Limb (tissue), 2 donors: ENCODE data around the gene KCNC4.

Source experiments
- DNase-seq, 2 donors: peaks; one replicate each; pipeline ENCODE4 v3.0.0-alpha.2; 2016; ENCODE audit errors: extremely low spot score in 2 of 2

Gene KCNC4

GRCh38 chr1:110188035-110188618 is 22.0 kb upstream of the KCNC4 start:
- DNase-seq: peak in 1 of 2 donors; percentile 40

- no peak for DNase-seq
Measured at GRCh38 chr1:110189181-110189580, 20.9 kb upstream of the KCNC4 start.

GRCh38 chr1:110190282-110190929 is 19.7 kb upstream of the KCNC4 start:
- peak in 1 of 2 donors; percentile 61 for DNase-seq

- no peak for DNase-seq
Measured at GRCh38 chr1:110192541-110192940, 17.6 kb upstream of the KCNC4 start.

- no peak for DNase-seq
Measured at GRCh38 chr1:110195196-110195595, 14.9 kb upstream of the KCNC4 start.

GRCh38 chr1:110196917-110197765 is 13.0 kb upstream of the KCNC4 start:
- peak in 1 of 2 donors; percentile 51 for DNase-seq

- no peak for DNase-seq
Measured at GRCh38 chr1:110197905-110198629, 12.0 kb upstream of the KCNC4 start.

- DNase-seq: no peak
Measured at GRCh38 chr1:110198746-110199145, 11.4 kb upstream of the KCNC4 start.

- no peak for DNase-seq
Measured at GRCh38 chr1:110200190-110200589, 9.9 kb upstream of the KCNC4 start.

- no peak for DNase-seq
Measured at GRCh38 chr1:110200666-110201065, 9.4 kb upstream of the KCNC4 start.

GRCh38 chr1:110201157-110201825 is 8.8 kb upstream of the KCNC4 start:
- DNase-seq: no peak

GRCh38 chr1:110203021-110203661 is 7.0 kb upstream of the KCNC4 start:
- DNase-seq: peak; percentile 72 to 73

- DNase-seq: no peak
Measured at GRCh38 chr1:110205156-110205555, 5.0 kb upstream of the KCNC4 start.

- no peak for DNase-seq
Measured at GRCh38 chr1:110205591-110206155, 4.4 kb upstream of the KCNC4 start.

GRCh38 chr1:110206261-110206920 is 3.7 kb upstream of the KCNC4 start:
- no peak for DNase-seq

- peak in 1 of 2 donors; percentile 86 for DNase-seq
Measured at GRCh38 chr1:110207831-110208230, 2.3 kb upstream of the KCNC4 start.

GRCh38 chr1:110208916-110209645 is 1.0 kb upstream of the KCNC4 start:
- DNase-seq: no peak

GRCh38 chr1:110210604-110211495 is 736 bp downstream of the KCNC4 start:
- DNase-seq: peak in 1 of 2 donors; percentile 68
